ENCODE data around the gene GALNT2.

GRCh38 chr1:230301322-230301721 lies 234.3 kb downstream of the GALNT2 start:
- no peak for TF ChIP-seq POLR2A (IDR thresholded peaks at IDR 0.05; ENCODE audit: low read length)
- no peak for TF ChIP-seq GATA1 (IDR thresholded peaks at IDR 0.05; ENCODE audit: low read depth, low read length)
